HUES6 (cell line): ENCODE results near the gene SNX15.

Source experiments
- H3K27ac ChIP-seq: 2 replicates; pipeline ENCODE4 v1.7.0; 2013; ENCODE audit warnings: low read depth, mild to moderate bottlenecking, low read length, inconsistent platforms
- H3K27me3 ChIP-seq: 2 replicates; pipeline ENCODE4 v1.6.1; 2013; ENCODE audit warnings: low read length; ENCODE audit not compliant: control insufficient read depth, insufficient read depth
- H3K36me3 ChIP-seq: 2 replicates; pipeline ENCODE4 v1.6.1; 2013; ENCODE audit warnings: low read length; ENCODE audit not compliant: control insufficient read depth, insufficient read depth
- H3K4me1 ChIP-seq: 2 replicates; pipeline ENCODE4 v1.6.1; 2013; ENCODE audit warnings: low read length; ENCODE audit not compliant: control insufficient read depth, insufficient read depth
- H3K4me3 ChIP-seq: 2 replicates; pipeline ENCODE4 v1.5.1; 2013; ENCODE audit warnings: low read depth, low read length
- H3K9ac ChIP-seq: one replicate; pipeline ENCODE4 v1.6.1; 2013; ENCODE audit warnings: mild to moderate bottlenecking, low read length
- H3K9me3 ChIP-seq: 2 replicates; pipeline ENCODE4 v1.6.1; 2013; ENCODE audit warnings: low read depth, low read length; ENCODE audit not compliant: control insufficient read depth, insufficient read depth

SNX15 gene

GRCh38 chr11:65071907-65072630 is 44.8 kb downstream of the SNX15 start:
- H3K27ac ChIP-seq = no peak overlapping the region
- peaks cover 9% of the 10 kb centered on the region for H3K36me3 ChIP-seq
- no peak overlapping the region for H3K4me3 ChIP-seq
- no peaks in the 10 kb centered on the region for H3K9me3 ChIP-seq
- no peaks in the 10 kb centered on the region for H3K27me3 ChIP-seq
- peaks cover 5% of the 10 kb centered on the region for H3K4me1 ChIP-seq
- no peak overlapping the region for H3K9ac ChIP-seq

- H3K9me3 ChIP-seq = no peaks in the 10 kb centered on the region
- H3K36me3 ChIP-seq = peaks cover 14% of the 10 kb centered on the region
- H3K4me3 ChIP-seq = no peak overlapping the region
- no peaks in the 10 kb centered on the region for H3K27me3 ChIP-seq
- H3K9ac ChIP-seq = no peak overlapping the region
- no peak overlapping the region for H3K27ac ChIP-seq
- H3K4me1 ChIP-seq = no peaks in the 10 kb centered on the region
Measured at GRCh38 chr11:65072631-65072966, 45.4 kb downstream of the SNX15 start.

- Histone ChIP-seq H3K36me3 (peaks cover 56% of the 10 kb centered on the region), H3K4me3 (no peak overlapping the region), H3K9me3 (no peaks in the 10 kb centered on the region), H3K4me1 (no peaks in the 10 kb centered on the region), H3K27ac (no peak overlapping the region), H3K27me3 (no peaks in the 10 kb centered on the region), H3K9ac (no peak overlapping the region)
Measured at GRCh38 chr11:65077451-65077850, 50.2 kb downstream of the SNX15 start.

GRCh38 chr11:65078151-65078550 is 50.9 kb downstream of the SNX15 start:
- Histone ChIP-seq H3K27ac (no peak overlapping the region), H3K4me3 (no peak overlapping the region)

GRCh38 chr11:65078786-65079342 is 51.6 kb downstream of the SNX15 start:
- H3K9me3 ChIP-seq = no peaks in the 10 kb centered on the region
- H3K4me1 ChIP-seq = peaks cover 6% of the 10 kb centered on the region
- no peak overlapping the region for H3K27ac ChIP-seq
- peaks cover 62% of the 10 kb centered on the region for H3K36me3 ChIP-seq
- H3K9ac ChIP-seq = no peak overlapping the region
- no peak overlapping the region for H3K4me3 ChIP-seq
- H3K27me3 ChIP-seq = no peaks in the 10 kb centered on the region

More at GRCh38 chr11:65078151-65078550, 50.9 kb downstream of the SNX15 start:
- H3K27me3 ChIP-seq = no peaks in the 10 kb centered on the region
- no peak overlapping the region for H3K9ac ChIP-seq
- peaks cover 6% of the 10 kb centered on the region for H3K4me1 ChIP-seq
- H3K36me3 ChIP-seq = peaks cover 62% of the 10 kb centered on the region
- no peaks in the 10 kb centered on the region for H3K9me3 ChIP-seq

GRCh38 chr11:65083134-65083833 is 56.0 kb downstream of the SNX15 start:
- Histone ChIP-seq H3K27me3 (no peaks in the 10 kb centered on the region), H3K27ac (peak overlapping the region; percentile 97), H3K4me1 (peaks cover 6% of the 10 kb centered on the region), H3K36me3 (peaks cover 70% of the 10 kb centered on the region), H3K9ac (peak overlapping the region; percentile 99), H3K4me3 (peak overlapping the region; percentile 98), H3K9me3 (no peaks in the 10 kb centered on the region)

- H3K4me1 ChIP-seq = peaks cover 6% of the 10 kb centered on the region
- H3K9me3 ChIP-seq = no peaks in the 10 kb centered on the region
- peaks cover 70% of the 10 kb centered on the region for H3K36me3 ChIP-seq
- peak within 1 kb of the TSS; percentile 99 for H3K9ac ChIP-seq
- H3K27me3 ChIP-seq = no peaks in the 10 kb centered on the region
- peak within 1 kb of the TSS; percentile 97 for H3K27ac ChIP-seq
- H3K4me3 ChIP-seq = peak within 1 kb of the TSS; percentile 98
Measured at GRCh38 chr11:65083834-65084597, 56.8 kb downstream of the SNX15 start, which contains the start of the genes CDCA5 and ZFPL1. CDCA5 (minus strand) TSS chr11:65084040; CDS start chr11:65083978, 62 bp downstream. ZFPL1 (plus strand) TSS chr11:65084222; CDS start chr11:65084699, 477 bp downstream.

- Histone ChIP-seq H3K36me3 (peaks cover 70% of the 10 kb centered on the region), H3K27me3 (no peaks in the 10 kb centered on the region), H3K9ac (peak overlapping the region; percentile 99), H3K27ac (no peak overlapping the region), H3K4me3 (peak overlapping the region; percentile 98), H3K9me3 (no peaks in the 10 kb centered on the region), H3K4me1 (peaks cover 6% of the 10 kb centered on the region)
Measured at GRCh38 chr11:65084598-65085375, 57.5 kb downstream of the SNX15 start.

GRCh38 chr11:65085446-65085845 is 58.2 kb downstream of the SNX15 start:
- Histone ChIP-seq H3K4me3 (no peak overlapping the region), H3K4me1 (peaks cover 6% of the 10 kb centered on the region), H3K27me3 (no peaks in the 10 kb centered on the region), H3K27ac (no peak overlapping the region), H3K9ac (no peak overlapping the region), H3K36me3 (peaks cover 66% of the 10 kb centered on the region), H3K9me3 (no peaks in the 10 kb centered on the region)

GRCh38 chr11:65086809-65087208 is 59.6 kb downstream of the SNX15 start:
- no peaks in the 10 kb centered on the region for H3K27me3 ChIP-seq
- no peak overlapping the region for H3K4me3 ChIP-seq
- H3K27ac ChIP-seq = no peak overlapping the region
- no peak overlapping the region for H3K9ac ChIP-seq
- H3K4me1 ChIP-seq = peaks cover 6% of the 10 kb centered on the region
- H3K36me3 ChIP-seq = peaks cover 54% of the 10 kb centered on the region
- no peaks in the 10 kb centered on the region for H3K9me3 ChIP-seq
